Heart left ventricle (tissue), 13 donors: ENCODE data around the gene PDE11A.

ENCODE experiments used
- CTCF ChIP-seq, 12 donors: fragments of 200-600 bp; sonication (generic) in 4 of 12; IDR thresholded peaks; one replicate each; pipeline versions ENCODE4 v1.5.0 to v1.8.0; 2018 to 2022; ENCODE audit warnings: antibody characterized with exemption in 12 of 12, mild to moderate bottlenecking in 5 of 12
- POLR2A ChIP-seq, 2 donors: fragments of 450-650 bp; IDR thresholded peaks; one replicate each; pipeline ENCODE4 v1.6.1; 2017; ENCODE audit warnings: antibody characterized with exemption in 2 of 2, mild to moderate bottlenecking in 2 of 2, moderate library complexity in 2 of 2
- donor health status: ischemic (EF 13 %, LVEDD 7.1; RV severe dilation, severe dysfunction).
- donor health status: DM: no; HTN: yes; CAD: no.
- donor health status: DM: no; HTN: no; CAD: no.
- donor health status: ischemic (EF 25% LVEDD 6.9; RV normal size, moderate dysfunction).
- donor health status: ischemic (EF 25% LVEDD 5.7; RV mildly dilated, moderate dysfunction).
- donor health status: ischemic (EF 35%, LVEDD 5.7; RV mildly dilated, moderate dysfunction).
- donor health status: nonischemic (EF 11% LVEDD 7.7; RV severe dilation, severe dysfunction).
- donor health status: DM: yes; HTN: yes; CAD: no.
- donor health status: PGD.
- donor health status: ischemic (EF 29% LVEDD 5.4; RV normal size, mild dysfunction).
- donor health status: nonischemic (EF 23%, LVEDD 6.1; RV moderate dilation, normal function).

DNA sequence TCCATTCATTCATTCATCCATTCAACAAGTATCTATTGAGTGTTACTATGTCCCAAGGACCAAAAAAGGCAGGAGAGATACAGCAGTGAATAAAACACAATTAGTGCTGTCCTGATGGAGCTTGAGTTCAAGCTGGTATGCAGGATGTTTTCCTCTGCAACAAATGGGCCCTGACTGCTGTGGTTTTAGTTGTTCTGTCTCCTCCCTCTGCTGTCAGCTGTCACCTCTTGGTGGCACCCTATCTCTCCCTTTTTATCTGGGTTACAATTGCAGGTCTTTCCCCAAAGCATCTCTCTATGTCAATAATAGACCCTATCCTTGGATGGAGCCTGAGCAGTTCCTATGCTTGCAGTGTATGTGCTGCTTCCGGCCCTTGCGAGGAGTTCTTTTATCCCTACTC, 304.8 kb downstream of the PDE11A start:
- TF ChIP-seq CTCF (IDR thresholded peaks at IDR 0.05) (no peak), POLR2A (IDR thresholded peaks at IDR 0.05) (no peak)
